Sigmoid colon (tissue), 4 donors: ENCODE results near the gene GPR3.

Experiments
- EP300 ChIP-seq, 4 donors: sonication (generic); formaldehyde crosslinking; IDR thresholded peaks; one replicate each; pipeline ENCODE4 v1.6.1; 2017; ENCODE audit warnings: antibody characterized with exemption in 4 of 4
- POLR2A ChIP-seq, 2 donors: fragments of 450-650 bp; IDR thresholded peaks; one replicate each; pipeline ENCODE4 v1.6.1; 2016; ENCODE audit warnings: antibody characterized with exemption in 2 of 2, mild to moderate bottlenecking in 2 of 2, moderate library complexity in 2 of 2
- TF ChIP-seq, protein P1 (sequence below), 4 experiments: fragments of 450-650 bp in 3 of 4; fragments of 200-600 bp in 1 of 4; IDR thresholded peaks; one replicate each; pipeline ENCODE4 v1.5.1; 2016 to 2019; ENCODE audit warnings: antibody characterized with exemption in 4 of 4, mild to moderate bottlenecking in 3 of 4, moderate library complexity in 2 of 4

DNA sequence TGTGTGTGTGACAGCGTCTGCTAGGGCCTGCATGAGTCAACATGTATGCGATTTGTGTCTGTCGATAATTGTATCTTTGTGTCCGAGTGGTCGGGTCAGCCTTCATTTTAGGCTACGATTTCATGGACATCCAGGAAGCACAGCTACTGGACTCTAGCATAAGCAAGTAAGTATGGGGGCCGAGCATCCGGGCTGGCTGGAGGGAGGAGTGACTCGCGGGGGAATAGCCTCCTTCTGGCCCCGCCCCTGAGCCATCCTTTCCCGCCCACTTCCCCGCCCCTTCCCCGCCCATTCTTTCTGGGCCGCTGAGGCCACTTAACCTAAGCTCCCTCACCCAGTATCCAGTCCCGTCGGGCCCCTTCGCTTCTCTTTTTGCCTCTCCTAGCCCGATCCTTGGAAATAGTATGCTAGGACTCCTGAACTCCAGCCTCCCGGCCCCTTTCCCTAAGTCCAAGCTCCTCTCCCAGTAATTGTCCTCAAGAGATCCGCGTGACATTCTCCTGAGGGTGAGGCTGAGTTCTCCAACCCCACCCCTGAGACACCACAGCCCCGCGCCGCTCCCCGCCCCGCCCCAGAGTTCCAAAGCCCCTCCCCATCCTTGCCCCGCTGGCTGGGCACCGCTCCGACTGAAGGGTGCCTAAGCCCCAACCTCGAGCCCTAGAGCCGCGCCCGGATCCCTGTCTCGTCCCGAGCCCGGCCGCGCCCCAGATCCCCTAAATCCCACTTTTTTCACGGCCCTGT, 26.9 kb upstream of the GPR3 start:
- TF ChIP-seq EP300 (IDR thresholded peaks at IDR 0.05) (no peak), POLR2A (IDR thresholded peaks at IDR 0.05) (peak; percentile 56 to 59)
- TF ChIP-seq, protein P1, sequence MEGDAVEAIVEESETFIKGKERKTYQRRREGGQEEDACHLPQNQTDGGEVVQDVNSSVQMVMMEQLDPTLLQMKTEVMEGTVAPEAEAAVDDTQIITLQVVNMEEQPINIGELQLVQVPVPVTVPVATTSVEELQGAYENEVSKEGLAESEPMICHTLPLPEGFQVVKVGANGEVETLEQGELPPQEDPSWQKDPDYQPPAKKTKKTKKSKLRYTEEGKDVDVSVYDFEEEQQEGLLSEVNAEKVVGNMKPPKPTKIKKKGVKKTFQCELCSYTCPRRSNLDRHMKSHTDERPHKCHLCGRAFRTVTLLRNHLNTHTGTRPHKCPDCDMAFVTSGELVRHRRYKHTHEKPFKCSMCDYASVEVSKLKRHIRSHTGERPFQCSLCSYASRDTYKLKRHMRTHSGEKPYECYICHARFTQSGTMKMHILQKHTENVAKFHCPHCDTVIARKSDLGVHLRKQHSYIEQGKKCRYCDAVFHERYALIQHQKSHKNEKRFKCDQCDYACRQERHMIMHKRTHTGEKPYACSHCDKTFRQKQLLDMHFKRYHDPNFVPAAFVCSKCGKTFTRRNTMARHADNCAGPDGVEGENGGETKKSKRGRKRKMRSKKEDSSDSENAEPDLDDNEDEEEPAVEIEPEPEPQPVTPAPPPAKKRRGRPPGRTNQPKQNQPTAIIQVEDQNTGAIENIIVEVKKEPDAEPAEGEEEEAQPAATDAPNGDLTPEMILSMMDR (IDR thresholded peaks at IDR 0.05) = no peak
